ENCODE results near the gene CLP1.
"Not testable (repeated sequence)": the region's sequence is repeated elsewhere in the genome, so short reads cannot be mapped to it uniquely, and the experiment has no call there.

The CLP1 gene

GRCh38 chr11:57641011-57641807, 16.4 kb upstream of the CLP1 start:
- DNase-seq = peak; percentile 24

- no peak for DNase-seq
These were observed 13.8 kb upstream of the CLP1 start for GRCh38 chr11:57643802-57644201.

- peak; percentile 76 for DNase-seq
These were observed 12.5 kb upstream of the CLP1 start for GRCh38 chr11:57644748-57645688.

GRCh38 chr11:57645689-57646085, 11.9 kb upstream of the CLP1 start:
- no peak for DNase-seq

- DNase-seq = no peak
These were observed 11.3 kb upstream of the CLP1 start for GRCh38 chr11:57646194-57646798.

GRCh38 chr11:57646799-57647303, 10.7 kb upstream of the CLP1 start:
- DNase-seq = peak; percentile 32

GRCh38 chr11:57647372-57647771, 10.2 kb upstream of the CLP1 start:
- DNase-seq = peak; percentile 38

- DNase-seq = no peak
These were observed 9.4 kb upstream of the CLP1 start for GRCh38 chr11:57647960-57648800.

GRCh38 chr11:57648801-57649735, 8.5 kb upstream of the CLP1 start:
- DNase-seq = peak; percentile 20

GRCh38 chr11:57649826-57650738, 7.5 kb upstream of the CLP1 start, which contains the start of gene YPEL4:
Gene YPEL4 (minus strand): TSS chr11:57649912. CDS start chr11:57647107, 2,805 bp downstream.
- peak; percentile 18 for DNase-seq

GRCh38 chr11:57650739-57651090, 6.8 kb upstream of the CLP1 start:
- no peak for DNase-seq

- DNase-seq = no peak
These were observed 6.2 kb upstream of the CLP1 start for GRCh38 chr11:57651408-57651807.

- not testable (repeated sequence) for DNase-seq
These were observed 5.3 kb upstream of the CLP1 start for GRCh38 chr11:57652230-57652629.

GRCh38 chr11:57652662-57653061, 4.9 kb upstream of the CLP1 start:
- no peak for DNase-seq

- DNase-seq = no peak
These were observed 4.4 kb upstream of the CLP1 start for GRCh38 chr11:57653163-57653562.

- no peak for DNase-seq
These were observed 723 bp upstream of the CLP1 start for GRCh38 chr11:57656885-57657193.

- DNase-seq = no peak
These were observed 430 bp downstream of the CLP1 start for GRCh38 chr11:57658023-57658361.

- no peak for DNase-seq
These were observed 2.1 kb downstream of the CLP1 start for GRCh38 chr11:57659669-57660068.

GRCh38 chr11:57662893-57663292, 5.3 kb downstream of the CLP1 start:
- no peak for DNase-seq

GRCh38 chr11:57663975-57664374, 6.4 kb downstream of the CLP1 start:
- no peak for DNase-seq
